Peyer's patch (tissue), 4 donors: ENCODE results near the gene TP73.

Experiments
- POLR2A ChIP-seq, 2 donors: fragments of 450-650 bp; IDR thresholded peaks; one replicate each; pipeline ENCODE4 v1.5.1; 2017; ENCODE audit warnings: antibody characterized with exemption in 2 of 2, mild to moderate bottlenecking in 2 of 2, moderate library complexity in 2 of 2
- TF ChIP-seq, protein P1 (sequence below), 6 experiments: fragments of 450-650 bp in 4 of 6; fragments of 200-600 bp in 2 of 6; sonication (generic) in 1 of 6; IDR thresholded peaks; one replicate each; pipeline ENCODE4 v1.5.1; 2017 to 2019; ENCODE audit warnings: antibody characterized with exemption in 6 of 6, mild to moderate bottlenecking in 3 of 6, moderate library complexity in 1 of 6

DNA sequence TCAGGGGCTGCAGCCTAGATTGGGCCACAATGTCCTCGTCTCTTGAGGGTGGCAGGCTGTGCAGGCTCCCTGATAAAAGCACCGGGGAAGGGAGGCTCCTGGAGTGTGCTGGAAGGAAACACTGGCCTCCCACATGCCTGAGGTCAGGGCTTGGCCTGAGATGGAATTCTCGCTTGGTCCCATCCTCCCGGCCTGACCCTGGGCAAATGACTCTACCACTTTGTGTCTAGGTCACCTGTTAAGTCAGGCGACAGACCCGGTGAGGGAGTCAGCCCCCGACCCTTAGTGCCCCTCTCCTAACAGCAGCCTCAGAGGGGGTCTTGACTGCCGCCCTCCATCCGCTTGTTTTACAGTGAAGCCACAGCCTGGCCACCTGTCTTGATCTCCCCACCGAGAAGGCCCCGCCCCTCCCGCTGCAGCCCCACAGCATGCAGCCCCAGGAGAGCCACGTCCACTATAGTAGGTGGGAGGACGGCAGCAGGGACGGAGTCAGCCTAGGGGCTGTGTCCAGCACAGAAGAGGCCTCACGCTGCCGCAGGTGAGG lies 122.7 kb downstream of the TP73 start:
- TF ChIP-seq, protein P1, sequence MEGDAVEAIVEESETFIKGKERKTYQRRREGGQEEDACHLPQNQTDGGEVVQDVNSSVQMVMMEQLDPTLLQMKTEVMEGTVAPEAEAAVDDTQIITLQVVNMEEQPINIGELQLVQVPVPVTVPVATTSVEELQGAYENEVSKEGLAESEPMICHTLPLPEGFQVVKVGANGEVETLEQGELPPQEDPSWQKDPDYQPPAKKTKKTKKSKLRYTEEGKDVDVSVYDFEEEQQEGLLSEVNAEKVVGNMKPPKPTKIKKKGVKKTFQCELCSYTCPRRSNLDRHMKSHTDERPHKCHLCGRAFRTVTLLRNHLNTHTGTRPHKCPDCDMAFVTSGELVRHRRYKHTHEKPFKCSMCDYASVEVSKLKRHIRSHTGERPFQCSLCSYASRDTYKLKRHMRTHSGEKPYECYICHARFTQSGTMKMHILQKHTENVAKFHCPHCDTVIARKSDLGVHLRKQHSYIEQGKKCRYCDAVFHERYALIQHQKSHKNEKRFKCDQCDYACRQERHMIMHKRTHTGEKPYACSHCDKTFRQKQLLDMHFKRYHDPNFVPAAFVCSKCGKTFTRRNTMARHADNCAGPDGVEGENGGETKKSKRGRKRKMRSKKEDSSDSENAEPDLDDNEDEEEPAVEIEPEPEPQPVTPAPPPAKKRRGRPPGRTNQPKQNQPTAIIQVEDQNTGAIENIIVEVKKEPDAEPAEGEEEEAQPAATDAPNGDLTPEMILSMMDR (IDR thresholded peaks at IDR 0.05): no peak
- TF ChIP-seq POLR2A (IDR thresholded peaks at IDR 0.05): no peak
